ENCODE measurements around the gene FUT4. TPM values are rescaled to one million over a fixed set of nuclear protein-coding genes. Genes with fewer than 3 reads are reported as not detected.

FUT4 gene
- total RNA-seq, 1 donor: 4.3 TPM

GRCh38 chr11:94586546-94586945 is 42.8 kb downstream of the FUT4 start:
- DNase-seq (ENCODE audit: low read depth): no peak
- no peak for TF ChIP-seq CTCF (IDR thresholded peaks at IDR 0.05; ENCODE audit: insufficient read depth, low read depth, low read length)
- H3K4me3 ChIP-seq (ENCODE audit: low read depth, low read length): no peak overlapping the region

- no peak for TF ChIP-seq CTCF (IDR thresholded peaks at IDR 0.05; ENCODE audit: insufficient read depth, low read depth, low read length)
- DNase-seq (ENCODE audit: low read depth): no peak
- no peak overlapping the region for H3K4me3 ChIP-seq (ENCODE audit: low read depth, low read length)
Measured at GRCh38 chr11:94586978-94587377, 43.3 kb downstream of the FUT4 start.

GRCh38 chr11:94588366-94588942 is 44.7 kb downstream of the FUT4 start:
- no peak overlapping the region for H3K4me3 ChIP-seq (ENCODE audit: low read depth, low read length)
- TF ChIP-seq CTCF (IDR thresholded peaks at IDR 0.05; ENCODE audit: insufficient read depth, low read depth, low read length): no peak
- DNase-seq (ENCODE audit: low read depth): no peak

GRCh38 chr11:94590352-94591041 is 46.8 kb downstream of the FUT4 start:
- no peak overlapping the region for H3K4me3 ChIP-seq (ENCODE audit: low read depth, low read length)
- no peak for TF ChIP-seq CTCF (IDR thresholded peaks at IDR 0.05; ENCODE audit: insufficient read depth, low read depth, low read length)
- no peak for DNase-seq (ENCODE audit: low read depth)

- H3K4me3 ChIP-seq (ENCODE audit: low read depth, low read length): no peak overlapping the region
- DNase-seq (ENCODE audit: low read depth): no peak
- no peak for TF ChIP-seq CTCF (IDR thresholded peaks at IDR 0.05; ENCODE audit: insufficient read depth, low read depth, low read length)
Measured at GRCh38 chr11:94593030-94593429, 49.3 kb downstream of the FUT4 start.

GRCh38 chr11:94595076-94595475 is 51.4 kb downstream of the FUT4 start:
- TF ChIP-seq CTCF (IDR thresholded peaks at IDR 0.05; ENCODE audit: insufficient read depth, low read depth, low read length): no peak
- DNase-seq (ENCODE audit: low read depth): no peak
- H3K4me3 ChIP-seq (ENCODE audit: low read depth, low read length): no peak overlapping the region
